Left lung (tissue), 10 donors: ENCODE results near the gene TXNDC2. TPM values are rescaled to one million over a fixed set of nuclear protein-coding genes. Genes with fewer than 3 reads are reported as not detected.
"Not testable (repeated sequence)": the region's sequence is repeated elsewhere in the genome, so short reads cannot be mapped to it uniquely, and the experiment has no call there.

Experiments
- ATAC-seq: fragments of 200-7000 bp; cut with Tn5 transposase; one replicate; pipeline ENCODE4 v1.9.1; 2020; ENCODE audit warnings: moderate library complexity
- DNase-seq, 4 donors: peaks; one replicate each; pipeline ENCODE4 v3.0.0-alpha.2; 2013 to 2020
- H3K27ac ChIP-seq, 2 donors: fragments of 200-600 bp; sonication (generic) in 1 of 2; one replicate each; pipeline versions ENCODE4 v1.5.0 to v1.8.0; 2020 to 2021
- H3K27me3 ChIP-seq, 2 donors: fragments of 200-600 bp; sonication (generic) in 1 of 2; one replicate each; pipeline versions ENCODE4 v1.5.0 to v1.8.0; 2020 to 2021
- H3K36me3 ChIP-seq, 2 donors: fragments of 200-600 bp; sonication (generic) in 1 of 2; one replicate each; pipeline versions ENCODE4 v1.5.0 to v1.8.0; 2020 to 2021
- H3K4me1 ChIP-seq, 2 donors: fragments of 200-600 bp; one replicate each; pipeline ENCODE4 v1.8.0; 2021
- H3K4me3 ChIP-seq, 2 donors: fragments of 200-600 bp; sonication (generic) in 1 of 2; one replicate each; pipeline versions ENCODE4 v1.5.0 to v1.8.0; 2020 to 2021; ENCODE audit warnings: mild to moderate bottlenecking in 1 of 2
- H3K9me3 ChIP-seq, 2 donors: fragments of 200-600 bp; sonication (generic) in 1 of 2; one replicate each; pipeline versions ENCODE4 v1.5.0 to v1.8.0; 2020 to 2021
- CTCF ChIP-seq, 2 donors: fragments of 200-600 bp; sonication (generic) in 1 of 2; IDR thresholded peaks; one replicate each; pipeline versions ENCODE4 v1.5.0 to v1.8.0; 2021; ENCODE audit warnings: antibody characterized with exemption in 2 of 2
- intact Hi-C, 2 donors: fragments of 100-400 bp; cut with DNase I; formaldehyde crosslinking; loops; one replicate each; pipeline versions ENCODE4 v1.11.2 to v1.14.2; 2022
- polyA plus RNA-seq, 6 donors: library from polyadenylated mRNA; unstranded; fragments of 120-200 nt; gene quantifications; one replicate each; pipeline ENCODE4 v1.2.1, GENCODE V29; 2013; ENCODE audit not compliant: insufficient read length in 6 of 6
- total RNA-seq, 2 donors: library from RNA; stranded (reverse); fragmentation: NEBNext Ultra II Directional; extraction: Animal tissue kit (Norgen Biotek cat#: 25700); gene quantifications; one replicate each; pipeline ENCODE4 v1.2.1, GENCODE V29; 2021
- donor health status: DM: no; HTN: yes; CAD: no.
- donor health status: DM: no; HTN: no; CAD: no.

TXNDC2 gene
- total and polyA plus RNA-seq, 8 donors, result 0.08 to 0.36 (median 0.18) TPM; not detected in 1

- Histone ChIP-seq H3K4me3 (no peak overlapping the region), H3K27me3 (no peaks in the 10 kb centered on the region), H3K36me3 (no peaks in the 10 kb centered on the region), H3K9me3 (no peaks in the 10 kb centered on the region), H3K4me1 (no peaks in the 10 kb centered on the region), H3K27ac (no peak overlapping the region)
- no peak for DNase-seq
- TF ChIP-seq CTCF (IDR thresholded peaks at IDR 0.05), result no peak
- no peak for ATAC-seq
- intact Hi-C loops, result no loop called here
Measured at GRCh38 chr18:9900699-9901098, 14.9 kb downstream of the TXNDC2 start.

GRCh38 chr18:9901377-9901776 is 15.6 kb downstream of the TXNDC2 start:
- no peaks in the 10 kb centered on the region for H3K36me3 ChIP-seq
- no peak for DNase-seq
- no peak for TF ChIP-seq CTCF (IDR thresholded peaks at IDR 0.05)
- no peak overlapping the region for H3K4me3 ChIP-seq
- intact Hi-C loops, result no loop called here
- no peak overlapping the region for H3K27ac ChIP-seq
- ATAC-seq, result no peak
- no peaks in the 10 kb centered on the region for H3K27me3 ChIP-seq
- H3K9me3 ChIP-seq, result no peaks in the 10 kb centered on the region
- peaks cover 0 to 6% of the 10 kb centered on the region in 2 donors for H3K4me1 ChIP-seq

- H3K9me3 ChIP-seq, H3K4me1 ChIP-seq, H3K4me3 ChIP-seq, H3K27me3 ChIP-seq, H3K36me3 ChIP-seq, intact Hi-C loops, H3K27ac ChIP-seq, ATAC-seq, DNase-seq: not testable (repeated sequence)
Measured at GRCh38 chr18:9902264-9902663, 16.5 kb downstream of the TXNDC2 start.

- intact Hi-C loops, result no loop called here
- Histone ChIP-seq H3K4me1 (peaks cover 0 to 9% of the 10 kb centered on the region in 2 donors), H3K27ac (no peak overlapping the region), H3K4me3 (no peak overlapping the region), H3K27me3 (no peaks in the 10 kb centered on the region), H3K36me3 (no peaks in the 10 kb centered on the region), H3K9me3 (no peaks in the 10 kb centered on the region)
- no peak for ATAC-seq
- peak in 1 of 4 donors; percentile 39 for DNase-seq
- no peak for TF ChIP-seq CTCF (IDR thresholded peaks at IDR 0.05)
Measured at GRCh38 chr18:9902832-9903231, 17.1 kb downstream of the TXNDC2 start.

GRCh38 chr18:9905401-9905922 is 19.7 kb downstream of the TXNDC2 start:
- DNase-seq, result no peak
- TF ChIP-seq CTCF (IDR thresholded peaks at IDR 0.05), result no peak
- Histone ChIP-seq H3K36me3 (no peaks in the 10 kb centered on the region), H3K4me3 (no peak overlapping the region), H3K4me1 (peaks cover 0 to 9% of the 10 kb centered on the region in 2 donors), H3K27me3 (no peaks in the 10 kb centered on the region), H3K9me3 (no peaks in the 10 kb centered on the region), H3K27ac (no peak overlapping the region)
- intact Hi-C loops, result no loop called here
- ATAC-seq, result no peak

GRCh38 chr18:9906481-9906880 is 20.7 kb downstream of the TXNDC2 start:
- ATAC-seq (peak; percentile 41), DNase-seq (no peak)
- no peak for TF ChIP-seq CTCF (IDR thresholded peaks at IDR 0.05)
- no peak overlapping the region for H3K27ac ChIP-seq
- H3K36me3 ChIP-seq, result no peaks in the 10 kb centered on the region
- no peaks in the 10 kb centered on the region for H3K27me3 ChIP-seq
- peaks cover 0 to 9% of the 10 kb centered on the region in 2 donors for H3K4me1 ChIP-seq
- no peaks in the 10 kb centered on the region for H3K9me3 ChIP-seq
- no peak overlapping the region for H3K4me3 ChIP-seq
- intact Hi-C loops, result no loop called here
